WTC11 (cell line): ENCODE data around the gene PPM1A.

Experiments used
- ATF6 ChIP-seq: sonication (generic); formaldehyde crosslinking; IDR thresholded peaks from 2 replicates; pipeline ENCODE4 v1.8.1; 2023; ENCODE audit warnings: mild to moderate bottlenecking, missing genetic modification reagents
- CREM ChIP-seq: sonication (generic); formaldehyde crosslinking; IDR thresholded peaks from 2 replicates; pipeline ENCODE4 v1.8.1; 2022; ENCODE audit warnings: mild to moderate bottlenecking, missing genetic modification reagents, moderate library complexity
- CTCF ChIP-seq: fragments of 200-600 bp; IDR thresholded peaks from 2 replicates; pipeline ENCODE4 v1.8.0; 2022; ENCODE audit warnings: antibody characterized with exemption
- E2F1 ChIP-seq: sonication (generic); formaldehyde crosslinking; IDR thresholded peaks from 2 replicates; pipeline ENCODE4 v1.8.0; 2022; ENCODE audit warnings: mild to moderate bottlenecking, missing genetic modification reagents
- ESRRA ChIP-seq: sonication (generic); formaldehyde crosslinking; IDR thresholded peaks from 2 replicates; pipeline ENCODE4 v1.8.1; 2022; ENCODE audit warnings: mild to moderate bottlenecking, missing genetic modification reagents, borderline replicate concordance
- ETV6 ChIP-seq: sonication (generic); formaldehyde crosslinking; IDR thresholded peaks from 2 replicates; pipeline ENCODE4 v1.8.1; 2022; ENCODE audit warnings: mild to moderate bottlenecking, missing genetic modification reagents
- HMGA2 ChIP-seq: fragments of 250-450 bp; sonication (Bioruptor Pico); IDR thresholded peaks from 2 replicates; pipeline ENCODE4 v1.4.0; 2021; ENCODE audit warnings: mild to moderate bottlenecking, moderate library complexity
- HMGXB4 ChIP-seq: sonication (generic); formaldehyde crosslinking; IDR thresholded peaks from 2 replicates; pipeline ENCODE4 v1.8.1; 2023; ENCODE audit warnings: mild to moderate bottlenecking, moderate library complexity, missing genetic modification reagents
- IRF2 ChIP-seq: sonication (generic); formaldehyde crosslinking; IDR thresholded peaks from 2 replicates; pipeline ENCODE4 v1.8.0; 2022; ENCODE audit warnings: low read depth, missing genetic modification reagents, borderline replicate concordance
- JUN ChIP-seq: sonication (generic); formaldehyde crosslinking; IDR thresholded peaks from 2 replicates; pipeline ENCODE4 v1.8.0; 2023; ENCODE audit warnings: mild to moderate bottlenecking, missing genetic modification reagents
- NR2C2 ChIP-seq: sonication (generic); formaldehyde crosslinking; IDR thresholded peaks from 2 replicates; pipeline ENCODE4 v1.8.0; 2022; ENCODE audit warnings: mild to moderate bottlenecking, missing genetic modification reagents
- TEAD4 ChIP-seq: sonication (generic); formaldehyde crosslinking; IDR thresholded peaks from 2 replicates; pipeline ENCODE4 v1.8.0; 2022; ENCODE audit warnings: mild to moderate bottlenecking, missing genetic modification reagents
- USF2 ChIP-seq: sonication (generic); formaldehyde crosslinking; IDR thresholded peaks from 2 replicates; pipeline ENCODE4 v1.8.1; 2023; ENCODE audit warnings: mild to moderate bottlenecking, missing genetic modification reagents, moderate library complexity
- ZNF263 ChIP-seq: sonication (generic); formaldehyde crosslinking; IDR thresholded peaks from 2 replicates; pipeline ENCODE4 v1.8.1; 2022; ENCODE audit warnings: low read depth, mild to moderate bottlenecking, moderate library complexity, missing genetic modification reagents

- TF ChIP-seq IRF2 (no peak), HMGA2 (CRISPR knock-in tag) (no peak), JUN (CRISPR knock-in tag) (no peak), HMGXB4 (CRISPR knock-in tag) (no peak), CTCF (peak; percentile 95), USF2 (CRISPR knock-in tag) (no peak), ETV6 (CRISPR knock-in tag) (no peak), NR2C2 (no peak), ATF6 (CRISPR knock-in tag) (no peak), TEAD4 (CRISPR knock-in tag) (no peak), E2F1 (no peak), ZNF263 (CRISPR knock-in tag) (no peak), ESRRA (CRISPR knock-in tag) (no peak), CREM (CRISPR knock-in tag) (no peak)
Observed at GRCh38 chr14:60331201-60332045, 82.4 kb downstream of the PPM1A start.
